NB4 (cell line): Measurements from ENCODE around the gene FGF11.
"Not testable (repeated sequence)": the region's sequence is repeated elsewhere in the genome, so short reads cannot be mapped to it uniquely, and the experiment has no call there.

Experiments used
- DNase-seq: peaks from one replicate; pipeline ENCODE4 v3.0.0; 2010; ENCODE audit warnings: low read depth
- H3K4me3 ChIP-seq: one replicate; pipeline ENCODE4 v1.5.1; 2011; ENCODE audit warnings: mild to moderate bottlenecking, low read depth, low read length, moderate library complexity
- MYC ChIP-seq: IDR thresholded peaks from 2 replicates; pipeline ENCODE4 v1.6.1; 2011; ENCODE audit warnings: low read depth, low read length
- POLR2A ChIP-seq: IDR thresholded peaks from 2 replicates; pipeline ENCODE4 v1.6.1; 2011; ENCODE audit warnings: mild to moderate bottlenecking; ENCODE audit not compliant: insufficient read length; ENCODE audit errors: extremely low read depth
- TF ChIP-seq, protein P1 (sequence below): IDR thresholded peaks from 2 replicates; pipeline ENCODE4 v1.6.1; 2011; ENCODE audit warnings: low read depth, low read length
- TF ChIP-seq, protein P2 (sequence below): IDR thresholded peaks from one replicate; pipeline ENCODE4 v1.5.1; 2012; ENCODE audit warnings: low read depth, low read length

FGF11 gene

GRCh38 chr17:7468290-7468689, 29.0 kb downstream of the FGF11 start:
- no peak for DNase-seq
- TF ChIP-seq MYC (no peak), POLR2A (no peak)
- TF ChIP-seq, protein P1, sequence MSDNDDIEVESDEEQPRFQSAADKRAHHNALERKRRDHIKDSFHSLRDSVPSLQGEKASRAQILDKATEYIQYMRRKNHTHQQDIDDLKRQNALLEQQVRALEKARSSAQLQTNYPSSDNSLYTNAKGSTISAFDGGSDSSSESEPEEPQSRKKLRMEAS, result no peak
- TF ChIP-seq, protein P2, sequence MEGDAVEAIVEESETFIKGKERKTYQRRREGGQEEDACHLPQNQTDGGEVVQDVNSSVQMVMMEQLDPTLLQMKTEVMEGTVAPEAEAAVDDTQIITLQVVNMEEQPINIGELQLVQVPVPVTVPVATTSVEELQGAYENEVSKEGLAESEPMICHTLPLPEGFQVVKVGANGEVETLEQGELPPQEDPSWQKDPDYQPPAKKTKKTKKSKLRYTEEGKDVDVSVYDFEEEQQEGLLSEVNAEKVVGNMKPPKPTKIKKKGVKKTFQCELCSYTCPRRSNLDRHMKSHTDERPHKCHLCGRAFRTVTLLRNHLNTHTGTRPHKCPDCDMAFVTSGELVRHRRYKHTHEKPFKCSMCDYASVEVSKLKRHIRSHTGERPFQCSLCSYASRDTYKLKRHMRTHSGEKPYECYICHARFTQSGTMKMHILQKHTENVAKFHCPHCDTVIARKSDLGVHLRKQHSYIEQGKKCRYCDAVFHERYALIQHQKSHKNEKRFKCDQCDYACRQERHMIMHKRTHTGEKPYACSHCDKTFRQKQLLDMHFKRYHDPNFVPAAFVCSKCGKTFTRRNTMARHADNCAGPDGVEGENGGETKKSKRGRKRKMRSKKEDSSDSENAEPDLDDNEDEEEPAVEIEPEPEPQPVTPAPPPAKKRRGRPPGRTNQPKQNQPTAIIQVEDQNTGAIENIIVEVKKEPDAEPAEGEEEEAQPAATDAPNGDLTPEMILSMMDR, result no peak

GRCh38 chr17:7468804-7469389, 29.6 kb downstream of the FGF11 start:
- H3K4me3 ChIP-seq, result no peak overlapping the region
- no peak for DNase-seq
- TF ChIP-seq MYC, result no peak
- no peak for TF ChIP-seq POLR2A
- TF ChIP-seq, protein P2, result no peak
- TF ChIP-seq, protein P1, result no peak

More at GRCh38 chr17:7468290-7468689, 29.0 kb downstream of the FGF11 start:
- no peak overlapping the region for H3K4me3 ChIP-seq

DNA sequence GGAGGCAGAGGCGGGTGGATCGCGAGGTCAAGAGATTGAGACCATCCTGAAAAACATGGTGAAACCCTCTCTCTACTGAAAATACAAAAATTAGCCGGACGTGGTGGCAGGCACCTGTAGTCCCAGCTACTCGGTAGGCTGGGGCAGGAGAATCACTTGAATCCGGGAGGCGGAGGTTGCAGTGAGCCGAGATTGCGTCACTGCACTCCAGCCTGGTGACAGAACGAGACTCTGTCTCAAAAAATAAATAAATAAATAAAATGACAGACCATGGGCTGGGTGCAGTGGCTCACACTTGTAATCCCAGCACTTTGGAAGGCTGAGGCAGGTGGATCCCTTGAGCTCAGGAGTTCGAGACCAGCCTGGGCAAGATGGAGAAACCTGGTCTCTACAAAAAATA, 30.5 kb downstream of the FGF11 start:
- DNase-seq, result not testable (repeated sequence)

GRCh38 chr17:7470457-7470973, 31.2 kb downstream of the FGF11 start:
- H3K4me3 ChIP-seq, DNase-seq: not testable (repeated sequence)

More for the DNA sequence above, 30.5 kb downstream of the FGF11 start:
- not testable (repeated sequence) for H3K4me3 ChIP-seq

- TF ChIP-seq POLR2A (no peak), MYC (no peak)
- TF ChIP-seq, protein P1, result no peak
- TF ChIP-seq, protein P2, result no peak
- DNase-seq, result no peak
- H3K4me3 ChIP-seq, result no peak overlapping the region
Measured at GRCh38 chr17:7471729-7472128, 32.4 kb downstream of the FGF11 start.

GRCh38 chr17:7474767-7475166, 35.5 kb downstream of the FGF11 start:
- H3K4me3 ChIP-seq, DNase-seq: not testable (repeated sequence)

- no peak for DNase-seq
Measured at GRCh38 chr17:7475764-7476422, 36.6 kb downstream of the FGF11 start.

More at GRCh38 chr17:7475764-7476422, 36.6 kb downstream of the FGF11 start:
- no peak overlapping the region for H3K4me3 ChIP-seq
- TF ChIP-seq, protein P1, result no peak
- TF ChIP-seq, protein P2, result no peak
- TF ChIP-seq MYC (no peak), POLR2A (no peak)
